AG20443 (cell line): ENCODE measurements around the gene CACNA1D.

Source experiments
- DNase-seq: peaks from one replicate; pipeline ENCODE4 v3.0.0; 2012; ENCODE audit warnings: low spot score, mixed read lengths

Gene CACNA1D

GRCh38 chr3:53823956-53824657, 329.7 kb downstream of the CACNA1D start:
- no peak for DNase-seq

GRCh38 chr3:53824795-53825194, 330.4 kb downstream of the CACNA1D start:
- DNase-seq: no peak

- DNase-seq: no peak
Observed at GRCh38 chr3:53826048-53826447, 331.6 kb downstream of the CACNA1D start.

- no peak for DNase-seq
Observed at GRCh38 chr3:53828581-53828980, 334.2 kb downstream of the CACNA1D start.

- DNase-seq: no peak
Observed at GRCh38 chr3:53829605-53830004, 335.2 kb downstream of the CACNA1D start.

- no peak for DNase-seq
Observed at GRCh38 chr3:53830944-53831343, 336.5 kb downstream of the CACNA1D start.

GRCh38 chr3:53833053-53833645, 338.7 kb downstream of the CACNA1D start:
- DNase-seq: no peak

- no peak for DNase-seq
Observed at GRCh38 chr3:53833700-53834099, 339.3 kb downstream of the CACNA1D start.

- DNase-seq: no peak
Observed at GRCh38 chr3:53834429-53835095, 340.2 kb downstream of the CACNA1D start.

GRCh38 chr3:53835257-53835656, 340.8 kb downstream of the CACNA1D start:
- DNase-seq: no peak

GRCh38 chr3:53836084-53836872, 341.9 kb downstream of the CACNA1D start:
- DNase-seq: no peak

- DNase-seq: no peak
Observed at GRCh38 chr3:53837331-53837730, 342.9 kb downstream of the CACNA1D start.

- DNase-seq: no peak
Observed at GRCh38 chr3:53841296-53841695, 346.9 kb downstream of the CACNA1D start.

GRCh38 chr3:53842436-53843194, 348.2 kb downstream of the CACNA1D start:
- DNase-seq: peak; percentile 47

GRCh38 chr3:53843195-53844177, 349.1 kb downstream of the CACNA1D start:
- no peak for DNase-seq

GRCh38 chr3:53844262-53845102, 350.1 kb downstream of the CACNA1D start:
- DNase-seq: no peak

GRCh38 chr3:53845103-53845880, 350.9 kb downstream of the CACNA1D start:
- DNase-seq: peak; percentile 83

- no peak for DNase-seq
Observed at GRCh38 chr3:53845881-53846133, 351.4 kb downstream of the CACNA1D start.
